Stomach (tissue), 4 donors: ENCODE results near the gene RNF208.

Experiments used
- POLR2A ChIP-seq, 4 donors: fragments of 450-650 bp; IDR thresholded peaks; one replicate each; pipeline ENCODE4 v1.6.1; 2016; ENCODE audit warnings: antibody characterized with exemption in 4 of 4, control low read depth in 2 of 4, mild to moderate bottlenecking in 1 of 4, moderate library complexity in 1 of 4
- TF ChIP-seq, protein P1 (sequence below), 7 experiments: fragments of 450-650 bp in 4 of 7; fragments of 200-600 bp in 3 of 7; sonication (generic) in 3 of 7; IDR thresholded peaks; one replicate each; pipeline ENCODE4 v1.5.1; 2016 to 2019; ENCODE audit warnings: antibody characterized with exemption in 7 of 7, control low read depth in 2 of 7, mild to moderate bottlenecking in 1 of 7

DNA sequence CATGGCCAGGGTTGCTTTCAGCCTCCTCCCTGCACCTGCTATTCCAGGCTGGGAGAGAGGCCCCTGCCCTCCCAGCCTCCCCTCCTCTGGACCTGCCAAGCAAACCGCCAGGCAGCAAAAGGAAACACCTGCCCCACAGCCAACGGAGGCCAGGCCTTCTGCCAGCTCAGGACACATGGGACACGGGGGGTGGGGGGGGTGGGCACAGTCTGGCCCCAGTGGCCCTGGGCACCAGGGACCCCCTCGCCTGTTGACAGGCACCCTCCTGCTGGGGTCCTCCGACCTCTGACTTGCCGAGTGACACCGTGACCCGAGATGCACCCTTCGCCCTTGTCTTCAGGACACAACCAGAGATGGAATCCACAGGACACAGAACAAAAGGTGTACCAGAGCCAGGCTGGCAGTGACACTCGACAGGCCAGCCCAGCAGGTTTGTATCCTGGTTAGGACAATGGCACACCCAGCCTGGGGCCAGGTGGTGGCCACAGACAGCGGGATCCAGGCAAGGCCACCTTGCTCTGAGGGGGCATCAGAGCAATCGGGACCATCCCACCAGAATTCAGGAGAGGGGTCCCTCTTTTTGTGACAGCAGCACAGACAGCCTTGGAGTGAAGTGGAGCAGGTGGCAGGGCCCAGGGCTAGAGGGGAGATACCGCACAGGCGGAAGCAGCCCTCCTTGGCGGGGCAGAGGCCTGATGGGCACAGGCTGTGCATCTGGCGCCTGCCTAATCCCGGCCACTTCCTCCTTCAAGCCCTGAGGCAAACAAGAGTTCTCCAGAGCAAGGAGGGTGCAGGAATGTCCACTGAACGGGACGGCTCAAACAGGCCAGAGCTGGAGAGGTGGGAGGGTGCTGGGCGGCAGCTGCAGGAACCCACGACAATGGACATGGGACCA lies 48.9 kb downstream of the RNF208 start:
- TF ChIP-seq POLR2A (IDR thresholded peaks at IDR 0.05) = no peak
- TF ChIP-seq, protein P1, sequence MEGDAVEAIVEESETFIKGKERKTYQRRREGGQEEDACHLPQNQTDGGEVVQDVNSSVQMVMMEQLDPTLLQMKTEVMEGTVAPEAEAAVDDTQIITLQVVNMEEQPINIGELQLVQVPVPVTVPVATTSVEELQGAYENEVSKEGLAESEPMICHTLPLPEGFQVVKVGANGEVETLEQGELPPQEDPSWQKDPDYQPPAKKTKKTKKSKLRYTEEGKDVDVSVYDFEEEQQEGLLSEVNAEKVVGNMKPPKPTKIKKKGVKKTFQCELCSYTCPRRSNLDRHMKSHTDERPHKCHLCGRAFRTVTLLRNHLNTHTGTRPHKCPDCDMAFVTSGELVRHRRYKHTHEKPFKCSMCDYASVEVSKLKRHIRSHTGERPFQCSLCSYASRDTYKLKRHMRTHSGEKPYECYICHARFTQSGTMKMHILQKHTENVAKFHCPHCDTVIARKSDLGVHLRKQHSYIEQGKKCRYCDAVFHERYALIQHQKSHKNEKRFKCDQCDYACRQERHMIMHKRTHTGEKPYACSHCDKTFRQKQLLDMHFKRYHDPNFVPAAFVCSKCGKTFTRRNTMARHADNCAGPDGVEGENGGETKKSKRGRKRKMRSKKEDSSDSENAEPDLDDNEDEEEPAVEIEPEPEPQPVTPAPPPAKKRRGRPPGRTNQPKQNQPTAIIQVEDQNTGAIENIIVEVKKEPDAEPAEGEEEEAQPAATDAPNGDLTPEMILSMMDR (IDR thresholded peaks at IDR 0.05) = no peak
